SK-N-SH (cell line): ENCODE data around the gene SELENOM. TPM values are rescaled to one million over a fixed set of nuclear protein-coding genes. Genes with fewer than 3 reads are reported as not detected.

Source experiments
- CTCF ChIA-PET: fragments of 300-600, 350-600 bp; formaldehyde crosslinking; extraction: SDS; loops from one replicate; lab custom pipeline; 2021; lab: Yijun Ruan, JAX
- POLR2A ChIA-PET: fragments of 350-600 bp; sonication (Branson Sonifier 250); formaldehyde crosslinking; extraction: SDS; loops from one replicate; lab custom pipeline; 2020; ENCODE audit warnings: antibody characterized with exemption, inconsistent platforms; lab: Yijun Ruan, JAX
- DNase-seq: peaks from one replicate; pipeline ENCODE4 v3.0.0; 2012
- H2AFZ ChIP-seq: fragments of 200-600 bp; sonication (generic); 2 replicates; pipeline ENCODE4 v1.8.1; 2016; ENCODE audit warnings: antibody characterized with exemption, mild to moderate bottlenecking, low read depth
- H3F3A ChIP-seq: fragments of 200-600 bp; sonication (generic); replicated peaks from 2 replicates; pipeline ENCODE3; 2016; ENCODE audit warnings: antibody characterized with exemption, mild to moderate bottlenecking; ENCODE audit not compliant: insufficient read depth
- H3K27ac ChIP-seq, 2 experiments: fragments of 200-500 bp in 1 of 2; fragments of 200-600 bp in 1 of 2; sonication (Bioruptor generic) in 1 of 2; sonication (generic), shearing (Covaris generic) in 1 of 2; 2 replicates each; pipeline versions ENCODE4 v1.5.1 to v1.6.1; 2014 to 2016; ENCODE audit warnings: low read depth in 2 of 2, inconsistent platforms in 1 of 2, low read length in 1 of 2, mild to moderate bottlenecking in 1 of 2, mixed read lengths in 1 of 2
- H3K27me3 ChIP-seq: fragments of 200-600 bp; sonication (generic), shearing (Covaris generic); 2 replicates; pipeline ENCODE4 v1.6.1; 2016; ENCODE audit warnings: mixed run types; ENCODE audit not compliant: insufficient read depth
- H3K36me3 ChIP-seq, 2 experiments: fragments of 200-500 bp in 1 of 2; fragments of 200-600 bp in 1 of 2; sonication (Bioruptor generic) in 1 of 2; sonication (generic) in 1 of 2; replicated peaks in 1 of 2; 2 replicates each; pipeline versions ENCODE3 to v1.5.1; 2014 to 2016; ENCODE audit warnings: low read length in 1 of 2, mild to moderate bottlenecking in 1 of 2; ENCODE audit not compliant: insufficient read depth in 2 of 2, control insufficient read depth in 1 of 2
- H3K4me1 ChIP-seq, 2 experiments: fragments of 200-500 bp in 1 of 2; fragments of 200-600 bp in 1 of 2; sonication (Bioruptor generic) in 1 of 2; sonication (generic), shearing (Covaris generic) in 1 of 2; 2 replicates each; pipeline versions ENCODE4 v1.5.1 to v1.6.1; 2014 to 2016; ENCODE audit warnings: low read depth in 1 of 2, low read length in 1 of 2, mixed run types in 1 of 2; ENCODE audit not compliant: insufficient read depth in 2 of 2, control insufficient read depth in 1 of 2
- H3K4me2 ChIP-seq: fragments of 200-600 bp; sonication (generic), shearing (Covaris generic); 2 replicates; pipeline ENCODE4 v1.6.1; 2017; ENCODE audit warnings: mixed run types
- H3K4me3 ChIP-seq, 2 experiments: fragments of 200-500 bp in 1 of 2; fragments of 200-600 bp in 1 of 2; sonication (Bioruptor generic) in 1 of 2; sonication (generic), shearing (Covaris generic) in 1 of 2; 2 replicates each; pipeline versions ENCODE4 v1.5.1 to v1.8.1; 2014 to 2016; ENCODE audit warnings: low read depth in 2 of 2, inconsistent platforms in 1 of 2, low read length in 1 of 2, mild to moderate bottlenecking in 1 of 2, mixed read lengths in 1 of 2, moderate library complexity in 1 of 2
- H3K79me2 ChIP-seq: fragments of 200-600 bp; sonication (generic); 2 replicates; pipeline ENCODE4 v1.8.1; 2017; ENCODE audit warnings: mild to moderate bottlenecking; ENCODE audit not compliant: insufficient read depth
- H3K9ac ChIP-seq: fragments of 200-600 bp; sonication (generic); 2 replicates; pipeline ENCODE4 v1.6.1; 2017; ENCODE audit warnings: mixed run types
- H3K9me2 ChIP-seq: fragments of 200-600 bp; sonication (generic); 2 replicates; pipeline ENCODE4 v1.6.1; 2017; ENCODE audit warnings: mixed run types
- H3K9me3 ChIP-seq: fragments of 200-600 bp; sonication (generic); 2 replicates; pipeline ENCODE4 v1.6.1; 2017; ENCODE audit warnings: mixed run types, mild to moderate bottlenecking, moderate library complexity
- H4K20me1 ChIP-seq: fragments of 200-600 bp; sonication (generic); 2 replicates; pipeline ENCODE4 v1.6.1; 2017; ENCODE audit warnings: mild to moderate bottlenecking, mixed run types; ENCODE audit not compliant: insufficient read depth
- CHD2 ChIP-seq: fragments of 150-350 bp; IDR thresholded peaks from 2 replicates; pipeline ENCODE4 v1.6.1; 2018; ENCODE audit warnings: low read length; ENCODE audit not compliant: partially characterized antibody
- ELF1 ChIP-seq: IDR thresholded peaks from 2 replicates; pipeline ENCODE4 v1.4.0; 2012
- GABPA ChIP-seq: IDR thresholded peaks from 2 replicates; pipeline ENCODE4 v1.4.0; 2012; ENCODE audit warnings: low read depth, mild to moderate bottlenecking
- POLR2AphosphoS5 ChIP-seq: IDR thresholded peaks from 2 replicates; pipeline ENCODE4 v1.6.1; 2012; ENCODE audit warnings: low read depth, low read length
- RCOR1 ChIP-seq: fragments of 150-350 bp; IDR thresholded peaks from 2 replicates; pipeline ENCODE4 v1.6.1; 2017; ENCODE audit warnings: antibody characterized with exemption, low read length
- RFX5 ChIP-seq: IDR thresholded peaks from 2 replicates; pipeline ENCODE4 v1.6.1; 2012; ENCODE audit warnings: mild to moderate bottlenecking, improper control_type of control experiment, low read length
- RXRA ChIP-seq: IDR thresholded peaks from 2 replicates; pipeline ENCODE4 v1.4.0; 2012; ENCODE audit warnings: low read depth, mild to moderate bottlenecking, borderline replicate concordance
- YY1 ChIP-seq: IDR thresholded peaks from 2 replicates; pipeline ENCODE4 v1.4.0; 2012; ENCODE audit warnings: low read depth, mild to moderate bottlenecking
- WGBS: methylation state at CpG from one replicate; pipeline ENCODE4 v1.1.6; 2017; ENCODE audit warnings: low lambda C conversion rate; 5-methylcytosine and 5-hydroxymethylcytosine counted together
- polyA plus RNA-seq, 3 experiments: library from polyadenylated mRNA; depleted of rRNA; stranded (reverse); fragments of >200 nt; gene quantifications; 2 replicates each; pipeline ENCODE4 v1.2.3, GENCODE V29; 2012
- TF ChIP-seq, protein P1 (sequence below): IDR thresholded peaks from 2 replicates; pipeline ENCODE4 v1.6.1; 2012; ENCODE audit warnings: mild to moderate bottlenecking, low read depth, low read length, moderate library complexity
- TF ChIP-seq, protein P2 (sequence below): IDR thresholded peaks from 2 replicates; pipeline ENCODE4 v1.4.0; 2012; ENCODE audit warnings: low read depth, borderline replicate concordance

SELENOM gene
- polyA plus RNA-seq, 1 of the 3 experiments (the other 2 are of a cell fraction): 117 TPM

DNA sequence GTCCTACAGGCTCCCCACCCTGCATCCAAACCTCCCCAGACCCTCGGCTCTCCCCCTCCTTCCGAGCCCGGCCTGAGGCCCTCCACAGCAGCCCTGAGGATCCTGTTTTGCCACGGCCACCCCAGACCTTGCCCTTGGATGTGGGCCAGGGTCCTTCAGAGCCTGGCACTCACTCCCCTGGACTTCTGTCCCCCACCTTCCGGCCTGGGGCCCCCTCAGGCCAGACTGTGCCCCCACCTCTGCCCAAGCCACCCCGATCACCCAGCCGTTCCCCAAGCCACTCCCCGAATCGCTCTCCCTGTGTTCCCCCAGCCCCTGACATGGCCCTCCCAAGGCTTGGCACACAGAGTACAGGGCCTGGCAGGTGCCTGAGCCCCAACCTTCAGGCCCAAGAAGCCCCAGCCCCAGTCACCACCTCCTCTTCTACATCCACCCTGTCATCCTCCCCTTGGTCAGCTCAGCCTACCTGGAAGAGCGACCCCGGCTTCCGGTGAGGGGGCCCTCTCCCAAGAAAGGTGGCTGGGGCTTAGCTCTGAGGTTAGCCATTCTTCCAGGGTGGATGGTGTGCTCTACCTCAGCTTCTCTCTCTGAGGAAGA, 18.3 kb upstream of the SELENOM start (continued):
- TF ChIP-seq, protein P1, sequence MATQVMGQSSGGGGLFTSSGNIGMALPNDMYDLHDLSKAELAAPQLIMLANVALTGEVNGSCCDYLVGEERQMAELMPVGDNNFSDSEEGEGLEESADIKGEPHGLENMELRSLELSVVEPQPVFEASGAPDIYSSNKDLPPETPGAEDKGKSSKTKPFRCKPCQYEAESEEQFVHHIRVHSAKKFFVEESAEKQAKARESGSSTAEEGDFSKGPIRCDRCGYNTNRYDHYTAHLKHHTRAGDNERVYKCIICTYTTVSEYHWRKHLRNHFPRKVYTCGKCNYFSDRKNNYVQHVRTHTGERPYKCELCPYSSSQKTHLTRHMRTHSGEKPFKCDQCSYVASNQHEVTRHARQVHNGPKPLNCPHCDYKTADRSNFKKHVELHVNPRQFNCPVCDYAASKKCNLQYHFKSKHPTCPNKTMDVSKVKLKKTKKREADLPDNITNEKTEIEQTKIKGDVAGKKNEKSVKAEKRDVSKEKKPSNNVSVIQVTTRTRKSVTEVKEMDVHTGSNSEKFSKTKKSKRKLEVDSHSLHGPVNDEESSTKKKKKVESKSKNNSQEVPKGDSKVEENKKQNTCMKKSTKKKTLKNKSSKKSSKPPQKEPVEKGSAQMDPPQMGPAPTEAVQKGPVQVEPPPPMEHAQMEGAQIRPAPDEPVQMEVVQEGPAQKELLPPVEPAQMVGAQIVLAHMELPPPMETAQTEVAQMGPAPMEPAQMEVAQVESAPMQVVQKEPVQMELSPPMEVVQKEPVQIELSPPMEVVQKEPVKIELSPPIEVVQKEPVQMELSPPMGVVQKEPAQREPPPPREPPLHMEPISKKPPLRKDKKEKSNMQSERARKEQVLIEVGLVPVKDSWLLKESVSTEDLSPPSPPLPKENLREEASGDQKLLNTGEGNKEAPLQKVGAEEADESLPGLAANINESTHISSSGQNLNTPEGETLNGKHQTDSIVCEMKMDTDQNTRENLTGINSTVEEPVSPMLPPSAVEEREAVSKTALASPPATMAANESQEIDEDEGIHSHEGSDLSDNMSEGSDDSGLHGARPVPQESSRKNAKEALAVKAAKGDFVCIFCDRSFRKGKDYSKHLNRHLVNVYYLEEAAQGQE: no peak
- TF ChIP-seq, all 33 proteins: peak for 0

DNA sequence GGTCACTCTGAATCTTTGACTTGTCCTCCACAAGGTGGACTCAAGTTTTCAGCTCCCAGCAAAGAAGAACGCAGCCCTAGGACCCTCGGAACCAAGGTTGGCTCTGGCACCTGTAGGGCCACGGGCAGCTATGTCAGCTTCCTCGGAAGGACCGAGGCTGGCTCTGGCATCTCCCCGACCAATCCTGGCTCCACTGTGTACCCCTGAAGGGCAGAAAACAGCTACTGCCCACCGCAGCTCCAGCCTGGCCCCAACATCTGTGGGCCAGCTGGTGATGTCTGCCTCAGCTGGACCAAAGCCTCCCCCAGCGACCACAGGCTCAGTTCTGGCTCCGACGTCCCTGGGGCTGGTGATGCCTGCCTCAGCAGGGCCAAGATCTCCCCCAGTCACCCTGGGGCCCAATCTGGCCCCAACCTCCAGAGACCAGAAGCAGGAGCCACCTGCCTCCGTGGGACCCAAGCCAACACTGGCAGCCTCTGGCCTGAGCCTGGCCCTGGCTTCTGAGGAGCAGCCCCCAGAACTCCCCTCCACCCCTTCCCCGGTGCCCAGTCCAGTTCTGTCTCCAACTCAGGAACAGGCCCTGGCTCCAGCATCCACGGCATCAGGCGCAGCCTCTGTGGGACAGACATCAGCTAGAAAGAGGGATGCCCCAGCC, 17.6 kb upstream of the SELENOM start:
- Histone ChIP-seq H3K4me3 (no peak overlapping the region), H3K36me3 (no peaks in the 10 kb centered on the region), H3K27ac (peak overlapping the region in 1 of 2 experiments; percentile 86; a peak in 2 of 4 replicates), H3K9me3 (no peaks in the 10 kb centered on the region), H3K79me2 (no peaks in the 10 kb centered on the region), H3K9ac (no peak overlapping the region), H3K4me1 (peaks cover 0 to 43% of the 10 kb centered on the region in 2 experiments; a peak in 1 of 4 replicates), H3K27me3 (no peaks in the 10 kb centered on the region), H3K4me2 (no peak overlapping the region), H2AFZ (no peak overlapping the region), H4K20me1 (no peaks in the 10 kb centered on the region), H3F3A (peaks cover 2% of the 10 kb centered on the region), H3K9me2 (no peaks in the 10 kb centered on the region)
- POLR2A ChIA-PET: no interaction called here
- WGBS: 66% methylated on average over 5 of the region's 14 CpGs
- CTCF ChIA-PET: interaction anchor here (1.0 to 8.2 kb wide), 6 partner anchors 14 to 41 kb away, joined by 3 to 52 read pairs (median 3); partner anchors contain the start of gene SELENOM
- peak; percentile 68 for DNase-seq
- TF ChIP-seq ELF1 (no peak), YY1 (no peak)

DNA sequence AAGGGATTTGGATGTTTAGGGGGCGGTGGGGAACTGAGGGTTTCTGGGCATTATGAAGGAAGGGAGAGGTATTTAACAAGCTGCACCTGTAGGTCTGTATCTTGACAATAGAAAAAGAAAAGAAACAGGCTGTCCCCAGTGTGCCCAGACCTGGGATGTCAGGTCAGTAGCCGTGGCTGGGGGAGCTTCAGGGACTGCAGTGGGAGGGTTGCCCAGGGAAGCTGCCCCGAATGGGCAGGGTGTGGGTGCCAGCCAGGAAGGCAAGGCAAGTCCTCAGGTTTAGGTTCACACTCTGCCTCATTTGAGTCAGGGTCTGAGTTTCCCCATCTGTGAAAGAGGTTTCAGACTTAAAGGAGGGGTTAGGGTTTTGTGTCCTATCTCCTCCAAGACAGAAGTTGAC, 16.9 kb upstream of the SELENOM start:
- H3K9me3 ChIP-seq: no peaks in the 10 kb centered on the region
- DNase-seq: no peak
- CTCF ChIA-PET: interaction anchor here (1.0 to 8.2 kb wide), 6 partner anchors 15 to 40 kb away, joined by 3 to 52 read pairs (median 3); partner anchors contain the start of gene SELENOM
- H3K27ac ChIP-seq: peak overlapping the region in 1 of 2 experiments; percentile 86; a peak in 2 of 4 replicates
- H3K36me3 ChIP-seq: no peaks in the 10 kb centered on the region
- no peaks in the 10 kb centered on the region for H4K20me1 ChIP-seq
- no peaks in the 10 kb centered on the region for H3F3A ChIP-seq
- TF ChIP-seq, protein P2, sequence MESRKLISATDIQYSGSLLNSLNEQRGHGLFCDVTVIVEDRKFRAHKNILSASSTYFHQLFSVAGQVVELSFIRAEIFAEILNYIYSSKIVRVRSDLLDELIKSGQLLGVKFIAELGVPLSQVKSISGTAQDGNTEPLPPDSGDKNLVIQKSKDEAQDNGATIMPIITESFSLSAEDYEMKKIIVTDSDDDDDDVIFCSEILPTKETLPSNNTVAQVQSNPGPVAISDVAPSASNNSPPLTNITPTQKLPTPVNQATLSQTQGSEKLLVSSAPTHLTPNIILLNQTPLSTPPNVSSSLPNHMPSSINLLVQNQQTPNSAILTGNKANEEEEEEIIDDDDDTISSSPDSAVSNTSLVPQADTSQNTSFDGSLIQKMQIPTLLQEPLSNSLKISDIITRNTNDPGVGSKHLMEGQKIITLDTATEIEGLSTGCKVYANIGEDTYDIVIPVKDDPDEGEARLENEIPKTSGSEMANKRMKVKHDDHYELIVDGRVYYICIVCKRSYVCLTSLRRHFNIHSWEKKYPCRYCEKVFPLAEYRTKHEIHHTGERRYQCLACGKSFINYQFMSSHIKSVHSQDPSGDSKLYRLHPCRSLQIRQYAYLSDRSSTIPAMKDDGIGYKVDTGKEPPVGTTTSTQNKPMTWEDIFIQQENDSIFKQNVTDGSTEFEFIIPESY: no peak
- TF ChIP-seq ELF1 (no peak), RCOR1 (no peak), RFX5 (no peak), POLR2AphosphoS5 (no peak), GABPA (no peak), RXRA (no peak), CHD2 (no peak)
- H3K27me3 ChIP-seq: no peaks in the 10 kb centered on the region
- no peak overlapping the region for H2AFZ ChIP-seq
- H3K79me2 ChIP-seq: no peaks in the 10 kb centered on the region
- 86% methylated on average over 2 of the region's 3 CpGs for WGBS
- no peak overlapping the region for H3K4me2 ChIP-seq
- no peak overlapping the region for H3K9ac ChIP-seq
- H3K4me3 ChIP-seq: no peak overlapping the region; a peak in 1 of 4 replicates
- POLR2A ChIA-PET: no interaction called here
- no peaks in the 10 kb centered on the region for H3K9me2 ChIP-seq
- H3K4me1 ChIP-seq: peaks cover 0 to 43% of the 10 kb centered on the region in 2 experiments; a peak in 1 of 4 replicates
